ENCODE results near the gene GIMD1. TPM values are rescaled to one million over a fixed set of nuclear protein-coding genes. Genes with fewer than 3 reads are reported as not detected.

Gene GIMD1
- total RNA-seq, 1 experiment from 2014 or later, result not detected

- no peak for DNase-seq
- Mint-ChIP-seq H3K36me3 (ENCODE audit: insufficient read depth in 1 of 3, low read depth in 3 of 3) (no peaks in the 10 kb centered on the region), H3K27ac (no peak overlapping the region), H3K9me3 (no peaks in the 10 kb centered on the region), H3K4me1 (peaks cover 0 to 2% of the 10 kb centered on the region in 2 experiments; a peak in 1 of 4 replicates), H3K4me3 (no peak overlapping the region), H3K27me3 (ENCODE audit: low read depth) (no peaks in the 10 kb centered on the region)
- Histone ChIP-seq H2BK20ac (ENCODE audit: low read depth, low read length, poor library complexity, severe bottlenecking) (no peak overlapping the region), H2AK5ac (ENCODE audit: insufficient read length, low read length) (no peak overlapping the region), H2BK5ac (ENCODE audit: insufficient read length, low read length) (no peak overlapping the region), H4K20me1 (ENCODE audit: control insufficient read depth, insufficient read depth, insufficient read length) (no peaks in the 10 kb centered on the region), H3K56ac (ENCODE audit: insufficient read length, low read depth, low read length) (no peak overlapping the region), H3K18ac (ENCODE audit: insufficient read length, low read depth, low read length) (no peak overlapping the region), H3K9ac (ENCODE audit: extremely low read depth, insufficient read length, low read length) (no peak overlapping the region), H3K27me3 (ENCODE audit: insufficient read depth, low read length) (no peaks in the 10 kb centered on the region), H3K9me3 (ENCODE audit: control insufficient read depth, low read depth, low read length) (no peaks in the 10 kb centered on the region), H2AFZ (ENCODE audit: low read length) (no peak overlapping the region), H4K8ac (replicated peaks; ENCODE audit: insufficient read length, low read depth, low read length) (no peak overlapping the region), H3K4me2 (ENCODE audit: insufficient read depth, insufficient read length, low read length) (no peak overlapping the region), H3K79me1 (ENCODE audit: insufficient read depth, low read depth, low read length, poor library complexity, severe bottlenecking) (no peaks in the 10 kb centered on the region), H3K14ac (ENCODE audit: insufficient read depth, low read length) (no peak overlapping the region), H3K27ac (ENCODE audit: insufficient read length, low read depth, low read length) (no peak overlapping the region), H4K91ac (ENCODE audit: insufficient read length, low read depth, low read length) (no peak overlapping the region), H2BK12ac (ENCODE audit: insufficient read length, low read depth, low read length) (no peak overlapping the region), H3K4me1 (ENCODE audit: insufficient read depth, low read length) (no peaks in the 10 kb centered on the region), H2BK15ac (ENCODE audit: low read depth, low read length) (no peak overlapping the region), H4K5ac (ENCODE audit: insufficient read length, low read depth, low read length) (no peak overlapping the region), H3T11ph (ENCODE audit: low read length) (no peak overlapping the region), H3K4ac (ENCODE audit: low read depth, low read length) (no peak overlapping the region), H3K23ac (ENCODE audit: insufficient read length, low read depth, low read length) (no peak overlapping the region), H2BK120ac (ENCODE audit: low read depth, low read length, poor library complexity, severe bottlenecking) (no peak overlapping the region), H3K23me2 (ENCODE audit: insufficient read length, low read depth, low read length, poor library complexity, severe bottlenecking) (no peaks in the 10 kb centered on the region), H3K79me2 (ENCODE audit: insufficient read depth, low read length) (no peaks in the 10 kb centered on the region)
- no peak for TF ChIP-seq CTCF (conservative IDR thresholded peaks at IDR 0.05)
- no CpG with 5 or more reads among the region's 3 CpGs for WGBS (ENCODE audit: extremely low coverage, insufficient read length, low lambda C conversion rate)
Observed at GRCh38 chr4:106373026-106373425, 4.4 kb upstream of the GIMD1 start.
